H9 (cell line): ENCODE data around the gene VENTX. TPM values are rescaled to one million over a fixed set of nuclear protein-coding genes. Genes with fewer than 3 reads are reported as not detected.

Experiments used
- DNase-seq: peaks from one replicate; pipeline ENCODE4 v3.0.0-alpha.2; 2017
- H2AFZ ChIP-seq: one replicate; pipeline ENCODE4 v1.6.1; 2013; ENCODE audit warnings: mild to moderate bottlenecking, low read length, control low read depth, moderate library complexity
- H2AK5ac ChIP-seq: 2 replicates; pipeline ENCODE4 v1.6.1; 2013; ENCODE audit warnings: low read length, control low read depth, mixed read lengths; ENCODE audit not compliant: insufficient read length
- H2BK120ac ChIP-seq: one replicate; pipeline ENCODE4 v1.6.1; 2013; ENCODE audit warnings: low read depth, mild to moderate bottlenecking, low read length, control low read depth, inconsistent platforms; ENCODE audit not compliant: poor library complexity, severe bottlenecking
- H2BK12ac ChIP-seq: 2 replicates; pipeline ENCODE4 v1.6.1; 2013; ENCODE audit warnings: low read length, control low read depth, mixed read lengths, low read depth; ENCODE audit not compliant: insufficient read length
- H2BK15ac ChIP-seq: 2 replicates; pipeline ENCODE4 v1.6.1; 2013; ENCODE audit warnings: low read depth, low read length, control low read depth
- H2BK20ac ChIP-seq: one replicate; pipeline ENCODE4 v1.6.1; 2013; ENCODE audit warnings: low read depth, mild to moderate bottlenecking, low read length, control low read depth, inconsistent platforms; ENCODE audit not compliant: poor library complexity, severe bottlenecking
- H2BK5ac ChIP-seq: 2 replicates; pipeline ENCODE4 v1.6.1; 2013; ENCODE audit warnings: low read length, control low read depth, mixed read lengths; ENCODE audit not compliant: insufficient read length
- H3K14ac ChIP-seq: 2 replicates; pipeline ENCODE4 v1.6.1; 2013; ENCODE audit warnings: low read length, control low read depth; ENCODE audit not compliant: insufficient read depth
- H3K18ac ChIP-seq: 2 replicates; pipeline ENCODE4 v1.6.1; 2013; ENCODE audit warnings: low read depth, mild to moderate bottlenecking, mixed read lengths, low read length, control low read depth; ENCODE audit not compliant: insufficient read length
- H3K23ac ChIP-seq: 2 replicates; pipeline ENCODE4 v1.6.1; 2013; ENCODE audit warnings: low read length, control low read depth, mixed read lengths, low read depth; ENCODE audit not compliant: insufficient read length
- H3K23me2 ChIP-seq: 2 replicates; pipeline ENCODE4 v1.6.1; 2013; ENCODE audit warnings: low read depth, mild to moderate bottlenecking, mixed read lengths, low read length, control low read depth; ENCODE audit not compliant: insufficient read length, poor library complexity, severe bottlenecking
- H3K27ac ChIP-seq: 2 replicates; pipeline ENCODE4 v1.5.1; 2013; ENCODE audit warnings: low read length, control low read depth, mixed read lengths, low read depth; ENCODE audit not compliant: insufficient read length
- H3K27me3 ChIP-seq: 2 replicates; pipeline ENCODE4 v1.6.1; 2013; ENCODE audit warnings: low read length, control low read depth, inconsistent platforms; ENCODE audit not compliant: insufficient read depth
- H3K4ac ChIP-seq: 2 replicates; pipeline ENCODE4 v1.6.1; 2013; ENCODE audit warnings: low read depth, mild to moderate bottlenecking, control low read depth, inconsistent platforms, low read length, moderate library complexity
- H3K4me1 ChIP-seq: 2 replicates; pipeline ENCODE4 v1.6.1; 2013; ENCODE audit warnings: low read length, control low read depth, inconsistent platforms; ENCODE audit not compliant: insufficient read depth
- H3K4me2 ChIP-seq: 2 replicates; pipeline ENCODE4 v1.6.1; 2013; ENCODE audit warnings: low read length, control low read depth, mixed read lengths; ENCODE audit not compliant: insufficient read length, insufficient read depth
- H3K56ac ChIP-seq: 2 replicates; pipeline ENCODE4 v1.6.1; 2013; ENCODE audit warnings: low read depth, mild to moderate bottlenecking, mixed read lengths, low read length, control low read depth; ENCODE audit not compliant: insufficient read length
- H3K79me1 ChIP-seq: 2 replicates; pipeline ENCODE4 v1.6.1; 2013; ENCODE audit warnings: low read depth, mild to moderate bottlenecking, moderate library complexity, low read length, control low read depth, inconsistent platforms; ENCODE audit not compliant: insufficient read depth, poor library complexity, severe bottlenecking
- H3K79me2 ChIP-seq: 2 replicates; pipeline ENCODE4 v1.6.1; 2013; ENCODE audit warnings: low read length, control low read depth, inconsistent platforms; ENCODE audit not compliant: insufficient read depth
- H3K9ac ChIP-seq: 2 replicates; pipeline ENCODE4 v1.6.1; 2013; ENCODE audit warnings: low read length, control low read depth, mixed read lengths; ENCODE audit not compliant: insufficient read length; ENCODE audit errors: extremely low read depth
- H3K9me3 ChIP-seq: one replicate; pipeline ENCODE4 v1.6.1; 2013; ENCODE audit warnings: low read depth, low read length, inconsistent platforms; ENCODE audit not compliant: control insufficient read depth
- H3T11ph ChIP-seq: one replicate; pipeline ENCODE4 v1.6.1; 2013; ENCODE audit warnings: mild to moderate bottlenecking, low read length, control low read depth, inconsistent platforms
- H4K20me1 ChIP-seq: one replicate; pipeline ENCODE4 v1.6.1; 2013; ENCODE audit not compliant: control insufficient read depth, insufficient read length, insufficient read depth
- H4K5ac ChIP-seq: 2 replicates; pipeline ENCODE4 v1.6.1; 2013; ENCODE audit warnings: low read depth, mild to moderate bottlenecking, mixed read lengths, low read length, control low read depth; ENCODE audit not compliant: insufficient read length
- H4K8ac ChIP-seq: replicated peaks from 2 replicates; pipeline ENCODE4 v1.6.1; 2013; ENCODE audit warnings: low read length, control low read depth, mixed read lengths, low read depth; ENCODE audit not compliant: insufficient read length
- H4K91ac ChIP-seq: 2 replicates; pipeline ENCODE4 v1.6.1; 2013; ENCODE audit warnings: low read depth, mild to moderate bottlenecking, moderate library complexity, mixed read lengths, low read length, control low read depth; ENCODE audit not compliant: insufficient read length
- H3K27ac Mint-ChIP-seq, 3 experiments: 2 replicates in 2 of 3; 3 replicates in 1 of 3; pipeline ENCODE4 v1.8.0; 2020 to 2021; ENCODE audit warnings: mixed read lengths in 3 of 3, mild to moderate bottlenecking in 1 of 3, moderate library complexity in 1 of 3
- H3K27me3 Mint-ChIP-seq: 2 replicates; pipeline ENCODE4 v1.8.0; 2021; ENCODE audit warnings: low read depth, mild to moderate bottlenecking, moderate library complexity, mixed read lengths
- H3K36me3 Mint-ChIP-seq, 3 experiments: 2 replicates in 2 of 3; 3 replicates in 1 of 3; pipeline ENCODE4 v1.8.0; 2020 to 2021; ENCODE audit warnings: low read depth in 3 of 3, mixed read lengths in 3 of 3; ENCODE audit not compliant: insufficient read depth in 1 of 3
- H3K4me1 Mint-ChIP-seq, 2 experiments: 2 replicates each; pipeline ENCODE4 v1.8.0; 2020; ENCODE audit warnings: mixed read lengths in 2 of 2
- H3K4me3 Mint-ChIP-seq, 2 experiments: 2 replicates in 1 of 2; 3 replicates in 1 of 2; pipeline ENCODE4 v1.8.0; 2020 to 2021; ENCODE audit warnings: mild to moderate bottlenecking in 2 of 2, mixed read lengths in 2 of 2, moderate library complexity in 1 of 2
- H3K9me3 Mint-ChIP-seq, 2 experiments: 2 replicates in 1 of 2; 3 replicates in 1 of 2; pipeline ENCODE4 v1.8.0; 2020; ENCODE audit warnings: mild to moderate bottlenecking in 2 of 2, mixed read lengths in 2 of 2, moderate library complexity in 1 of 2
- WGBS: extraction: QIAGEN DNeasy Blood & Tissue Kit; methylation state at CpG from one replicate; pipeline ENCODE4 v1.1.7; 2013; ENCODE audit warnings: missing lambda C conversion rate, low lambda C conversion rate, mixed read lengths; ENCODE audit not compliant: insufficient read length; ENCODE audit errors: extremely low coverage; 5-methylcytosine and 5-hydroxymethylcytosine counted together
- total RNA-seq: library from RNA; stranded (reverse); gene quantifications from 2 replicates; pipeline ENCODE4 v1.2.1, GENCODE V29; 2021
- TF ChIP-seq, protein P1 (sequence below): fragments of 200-600 bp; sonication (generic); conservative IDR thresholded peaks from 3 replicates; pipeline ENCODE4 v1.8.0; 2021; ENCODE audit warnings: antibody characterized with exemption, mild to moderate bottlenecking

The VENTX gene
- total RNA-seq, 1 experiment from 2014 or later, result 10.9 TPM

GRCh38 chr10:133266056-133266795 lies 28.6 kb downstream of the VENTX start:
- H3K27ac Mint-ChIP-seq, result no peak overlapping the region
- Histone ChIP-seq H4K91ac (no peak overlapping the region), H2BK15ac (no peak overlapping the region), H3K79me2 (no peaks in the 10 kb centered on the region), H3K4me2 (no peak overlapping the region), H2BK12ac (no peak overlapping the region), H2BK20ac (no peak overlapping the region), H2AK5ac (no peak overlapping the region), H2BK120ac (no peak overlapping the region), H4K20me1 (peaks cover 3% of the 10 kb centered on the region), H4K8ac (no peak overlapping the region), H3K4me1 (no peaks in the 10 kb centered on the region), H3K4ac (no peak overlapping the region), H3K9ac (no peak overlapping the region), H3K9me3 (no peaks in the 10 kb centered on the region), H4K5ac (no peak overlapping the region), H3K56ac (no peak overlapping the region), H2AFZ (no peak overlapping the region), H3K23me2 (peaks cover 6% of the 10 kb centered on the region), H3K79me1 (no peaks in the 10 kb centered on the region), H3K14ac (no peak overlapping the region), H3K27me3 (no peaks in the 10 kb centered on the region; the same call in 1 of the 2 replicates), H3K27ac (no peak overlapping the region), H3T11ph (no peak overlapping the region), H2BK5ac (no peak overlapping the region), H3K18ac (no peak overlapping the region), H3K23ac (no peak overlapping the region)
- H3K4me3 Mint-ChIP-seq, result no peak overlapping the region
- peaks cover 19% of the 10 kb centered on the region for H3K27me3 Mint-ChIP-seq
- TF ChIP-seq, protein P1, sequence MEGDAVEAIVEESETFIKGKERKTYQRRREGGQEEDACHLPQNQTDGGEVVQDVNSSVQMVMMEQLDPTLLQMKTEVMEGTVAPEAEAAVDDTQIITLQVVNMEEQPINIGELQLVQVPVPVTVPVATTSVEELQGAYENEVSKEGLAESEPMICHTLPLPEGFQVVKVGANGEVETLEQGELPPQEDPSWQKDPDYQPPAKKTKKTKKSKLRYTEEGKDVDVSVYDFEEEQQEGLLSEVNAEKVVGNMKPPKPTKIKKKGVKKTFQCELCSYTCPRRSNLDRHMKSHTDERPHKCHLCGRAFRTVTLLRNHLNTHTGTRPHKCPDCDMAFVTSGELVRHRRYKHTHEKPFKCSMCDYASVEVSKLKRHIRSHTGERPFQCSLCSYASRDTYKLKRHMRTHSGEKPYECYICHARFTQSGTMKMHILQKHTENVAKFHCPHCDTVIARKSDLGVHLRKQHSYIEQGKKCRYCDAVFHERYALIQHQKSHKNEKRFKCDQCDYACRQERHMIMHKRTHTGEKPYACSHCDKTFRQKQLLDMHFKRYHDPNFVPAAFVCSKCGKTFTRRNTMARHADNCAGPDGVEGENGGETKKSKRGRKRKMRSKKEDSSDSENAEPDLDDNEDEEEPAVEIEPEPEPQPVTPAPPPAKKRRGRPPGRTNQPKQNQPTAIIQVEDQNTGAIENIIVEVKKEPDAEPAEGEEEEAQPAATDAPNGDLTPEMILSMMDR, result no peak
- no peaks in the 10 kb centered on the region for H3K9me3 Mint-ChIP-seq
- no peak for DNase-seq
- H3K36me3 Mint-ChIP-seq, result no peaks in the 10 kb centered on the region
- no CpG with 5 or more reads among the region's 21 CpGs for whole genome bisulfite sequencing
- peaks cover 0 to 10% of the 10 kb centered on the region in 2 experiments; a peak in 3 of 4 replicates for H3K4me1 Mint-ChIP-seq
